DND-41 (cell line): ENCODE measurements around the gene ZCCHC14.

Experiments
- ATAC-seq: fragments of 200-7000 bp; cut with Tn5 transposase; 3 replicates; pipeline ENCODE4 v1.9.1; 2021; ENCODE audit warnings: low read depth; ENCODE audit not compliant: insufficient read depth
- DNase-seq: peaks from one replicate; pipeline ENCODE4 v3.0.0-alpha.2; 2020
- H2AFZ ChIP-seq: 2 replicates; pipeline ENCODE4 v1.6.0; 2012; ENCODE audit warnings: low read depth, low read length
- H3K27ac ChIP-seq: 2 replicates; pipeline ENCODE4 v1.5.1; 2012; ENCODE audit warnings: low read length, inconsistent platforms
- H3K27me3 ChIP-seq: fragments of 200-600 bp; sonication (generic); 2 replicates; pipeline ENCODE4 v1.6.0; 2012; ENCODE audit warnings: low read length, mild to moderate bottlenecking, inconsistent platforms; ENCODE audit not compliant: insufficient read depth, poor library complexity
- H3K36me3 ChIP-seq: 2 replicates; pipeline ENCODE4 v1.5.1; 2012; ENCODE audit warnings: low read length, inconsistent platforms; ENCODE audit not compliant: insufficient read depth
- H3K4me1 ChIP-seq: 2 replicates; pipeline ENCODE4 v1.5.1; 2012; ENCODE audit warnings: mild to moderate bottlenecking, low read length; ENCODE audit not compliant: insufficient read depth
- H3K4me2 ChIP-seq: 2 replicates; pipeline ENCODE4 v1.6.0; 2012; ENCODE audit warnings: mild to moderate bottlenecking, moderate library complexity, low read length, inconsistent platforms; ENCODE audit not compliant: insufficient read depth
- H3K4me3 ChIP-seq, 2 experiments: fragments of 200-600 bp in 1 of 2; shearing (Covaris generic) in 1 of 2; 2 replicates each; pipeline ENCODE4 v1.5.1; 2012 to 2016; ENCODE audit warnings: inconsistent platforms in 2 of 2, low read length in 2 of 2, mild to moderate bottlenecking in 2 of 2, low read depth in 1 of 2, moderate library complexity in 1 of 2
- H3K79me2 ChIP-seq: 2 replicates; pipeline ENCODE4 v1.6.0; 2012; ENCODE audit warnings: low read length, inconsistent platforms; ENCODE audit not compliant: insufficient read depth
- H3K9ac ChIP-seq: 2 replicates; pipeline ENCODE4 v1.6.0; 2012; ENCODE audit warnings: low read depth, mild to moderate bottlenecking, inconsistent platforms, low read length, moderate library complexity
- H3K9me3 ChIP-seq: 2 replicates; pipeline ENCODE4 v1.5.1; 2012; ENCODE audit warnings: low read length, moderate library complexity, mild to moderate bottlenecking, inconsistent platforms; ENCODE audit not compliant: insufficient read depth, severe bottlenecking
- H4K20me1 ChIP-seq: 2 replicates; pipeline ENCODE4 v1.6.0; 2012; ENCODE audit warnings: low read length; ENCODE audit not compliant: insufficient read depth
- CTCF ChIP-seq: IDR thresholded peaks from 2 replicates; pipeline ENCODE4 v1.5.1; 2012; ENCODE audit warnings: borderline replicate concordance, low read length, moderate library complexity, mild to moderate bottlenecking; ENCODE audit not compliant: poor library complexity, severe bottlenecking; ENCODE audit errors: extremely low read depth
- EZH2 ChIP-seq: IDR thresholded peaks from 3 replicates; pipeline ENCODE4 v1.6.1; 2012; ENCODE audit warnings: borderline replicate concordance, low read depth, mild to moderate bottlenecking, moderate library complexity, low read length, inconsistent platforms; ENCODE audit not compliant: severe bottlenecking

Gene ZCCHC14

GRCh38 chr16:87356491-87356853 lies 136.4 kb downstream of the ZCCHC14 start:
- Histone ChIP-seq H3K4me1 (no peaks in the 10 kb centered on the region), H3K9ac (no peak overlapping the region), H3K27ac (no peak overlapping the region), H3K4me3 (no peak overlapping the region), H3K79me2 (peaks cover 35% of the 10 kb centered on the region), H4K20me1 (peaks cover 32% of the 10 kb centered on the region), H3K36me3 (peaks cover 55% of the 10 kb centered on the region), H2AFZ (no peak overlapping the region), H3K4me2 (no peak overlapping the region), H3K9me3 (no peaks in the 10 kb centered on the region), H3K27me3 (no peaks in the 10 kb centered on the region)
- ATAC-seq: no peak
- TF ChIP-seq EZH2 (no peak), CTCF (no peak)
- DNase-seq: no peak
